ENCODE results near the gene NOL6.

Gene NOL6

DNA sequence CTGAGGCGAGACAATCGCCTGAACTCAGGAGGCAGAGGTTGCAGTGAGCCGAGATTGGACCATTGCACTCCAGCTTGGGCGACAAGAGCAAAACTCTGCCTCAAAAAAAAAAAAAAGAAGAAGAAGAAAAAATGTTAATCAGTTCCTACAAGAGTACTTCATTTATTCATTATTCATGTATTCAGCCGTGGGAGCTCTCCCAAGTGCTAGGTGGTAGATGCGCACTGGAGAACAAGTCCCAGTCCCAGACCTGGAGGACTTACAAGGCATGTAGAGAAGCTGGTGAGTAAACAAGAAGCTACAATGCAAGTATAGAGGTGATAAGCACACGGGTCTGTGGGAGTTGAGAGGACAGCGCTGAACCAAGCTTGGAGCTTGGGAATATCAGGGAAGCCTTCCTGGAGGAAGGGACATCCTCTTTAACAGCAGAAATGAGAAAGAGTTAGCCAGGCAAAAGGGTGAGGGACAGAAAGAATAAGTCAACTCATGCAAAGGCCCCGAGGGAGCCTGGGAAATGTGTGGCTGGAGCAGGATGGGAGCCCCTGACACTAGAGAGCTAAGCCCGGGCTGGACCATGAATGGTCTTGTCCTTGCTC is 53.9 kb downstream of the NOL6 start:
- ChIA-PET POLR2A (no interaction called here), CTCF (interaction anchor here (0.9 to 1.0 kb wide), 2 partner anchors 13 to 34 kb away, joined by 3 to 4 read pairs; no protein-coding TSS in a partner anchor)
- DNase-seq (ENCODE audit: low read depth, low spot score) = no peak
- TF ChIP-seq, protein P1, sequence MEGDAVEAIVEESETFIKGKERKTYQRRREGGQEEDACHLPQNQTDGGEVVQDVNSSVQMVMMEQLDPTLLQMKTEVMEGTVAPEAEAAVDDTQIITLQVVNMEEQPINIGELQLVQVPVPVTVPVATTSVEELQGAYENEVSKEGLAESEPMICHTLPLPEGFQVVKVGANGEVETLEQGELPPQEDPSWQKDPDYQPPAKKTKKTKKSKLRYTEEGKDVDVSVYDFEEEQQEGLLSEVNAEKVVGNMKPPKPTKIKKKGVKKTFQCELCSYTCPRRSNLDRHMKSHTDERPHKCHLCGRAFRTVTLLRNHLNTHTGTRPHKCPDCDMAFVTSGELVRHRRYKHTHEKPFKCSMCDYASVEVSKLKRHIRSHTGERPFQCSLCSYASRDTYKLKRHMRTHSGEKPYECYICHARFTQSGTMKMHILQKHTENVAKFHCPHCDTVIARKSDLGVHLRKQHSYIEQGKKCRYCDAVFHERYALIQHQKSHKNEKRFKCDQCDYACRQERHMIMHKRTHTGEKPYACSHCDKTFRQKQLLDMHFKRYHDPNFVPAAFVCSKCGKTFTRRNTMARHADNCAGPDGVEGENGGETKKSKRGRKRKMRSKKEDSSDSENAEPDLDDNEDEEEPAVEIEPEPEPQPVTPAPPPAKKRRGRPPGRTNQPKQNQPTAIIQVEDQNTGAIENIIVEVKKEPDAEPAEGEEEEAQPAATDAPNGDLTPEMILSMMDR (IDR thresholded peaks at IDR 0.05; ENCODE audit: insufficient read depth, low read length, missing control alignments) = no peak
- no peak overlapping the region for H3K4me3 ChIP-seq (ENCODE audit: low read depth, low read length)

DNA sequence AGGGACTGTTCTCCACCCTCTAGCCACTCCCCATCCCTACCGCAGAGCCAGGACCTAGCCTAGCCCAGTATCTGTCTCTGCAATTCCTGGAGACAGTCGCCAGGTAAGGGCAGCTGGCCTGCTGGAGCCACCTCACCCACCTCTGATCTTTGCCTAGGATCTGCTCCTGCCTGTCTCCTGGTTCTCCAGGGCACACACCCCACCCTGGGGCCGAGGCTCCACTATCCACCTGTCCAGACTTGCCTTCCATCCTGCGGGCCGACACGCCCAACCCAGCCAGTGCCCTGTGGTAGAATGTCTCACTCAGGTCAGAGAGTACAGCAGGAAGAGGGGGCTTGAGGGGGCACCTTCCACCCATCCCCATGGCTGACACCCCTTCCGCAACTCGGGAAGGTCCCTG is 55.6 kb downstream of the NOL6 start:
- ChIA-PET POLR2A (no interaction called here), CTCF (interaction anchor here (0.6 to 6.2 kb wide), 9 partner anchors 8 to 304 kb away, joined by 3 to 46 read pairs (median 3); partner anchors contain the start of genes AQP3 and AQP7)
- no peak overlapping the region for H3K4me3 ChIP-seq (ENCODE audit: low read depth, low read length)
- DNase-seq (ENCODE audit: low read depth, low spot score) = no peak
- TF ChIP-seq, protein P1 (IDR thresholded peaks at IDR 0.05; ENCODE audit: insufficient read depth, low read length, missing control alignments) = no peak

DNA sequence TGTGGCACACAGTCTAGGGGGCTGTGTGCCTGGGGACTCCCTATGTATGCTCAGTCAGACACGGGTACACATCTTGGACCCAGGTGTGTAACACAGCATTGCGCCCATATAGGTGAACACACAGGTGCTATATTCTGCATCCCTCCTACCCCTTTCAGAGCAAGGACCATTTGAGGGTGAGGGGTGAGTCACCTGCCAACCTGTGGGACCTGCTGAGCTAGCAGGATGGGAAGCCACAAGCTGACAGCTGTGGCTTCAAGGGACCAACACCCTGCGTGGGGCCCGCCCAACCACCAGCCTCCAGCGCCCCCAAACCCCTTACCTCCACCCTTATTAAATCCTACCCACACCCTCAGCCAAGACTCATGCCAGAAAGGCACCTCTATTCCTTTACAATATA is 56.7 kb downstream of the NOL6 start:
- TF ChIP-seq, protein P1 (IDR thresholded peaks at IDR 0.05; ENCODE audit: insufficient read depth, low read length, missing control alignments) = no peak
- no peak overlapping the region for H3K4me3 ChIP-seq (ENCODE audit: low read depth, low read length)
- DNase-seq (ENCODE audit: low read depth, low spot score) = no peak
- POLR2A ChIA-PET = no interaction called here
- CTCF ChIA-PET = interaction anchor here (1.7 to 6.2 kb wide), 10 partner anchors 8 to 131 kb away, joined by 4 to 51 read pairs (median 32); partner anchors contain the start of genes AQP3 and AQP7

DNA sequence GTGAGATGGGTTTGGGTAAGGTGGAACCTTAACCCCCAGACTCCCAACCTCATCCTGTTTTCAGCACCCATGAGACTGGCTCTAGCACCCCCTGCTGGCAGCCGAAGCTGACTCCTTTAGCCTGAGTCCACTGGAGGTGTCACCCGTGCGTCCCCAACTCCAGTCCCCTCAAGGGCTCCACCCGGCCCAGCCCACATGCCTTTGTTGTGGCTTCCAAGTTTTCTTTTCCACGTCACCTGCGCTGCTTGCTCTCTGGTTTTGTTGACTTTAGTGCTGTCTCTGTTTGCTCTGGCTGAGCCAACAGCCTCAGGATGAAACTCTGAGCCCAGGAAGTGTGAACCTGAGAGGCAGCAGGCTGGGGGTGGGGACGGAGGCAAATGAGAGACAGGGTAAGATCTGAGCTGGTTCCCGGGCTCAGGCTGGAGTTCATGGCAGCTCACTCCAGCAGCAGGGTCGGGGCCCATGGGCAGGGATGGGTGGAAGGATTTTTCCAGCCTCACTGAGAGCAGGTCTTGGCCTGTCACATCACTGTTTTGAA is 58.2 kb downstream of the NOL6 start:
- DNase-seq (ENCODE audit: low read depth, low spot score) = no peak
- ChIA-PET POLR2A (no interaction called here), CTCF (interaction anchor here (0.8 to 6.2 kb wide), 25 partner anchors 9 to 143 kb away, joined by 3 to 51 read pairs (median 6); partner anchors contain the start of genes AQP3 and AQP7)
- TF ChIP-seq, protein P1 (IDR thresholded peaks at IDR 0.05; ENCODE audit: insufficient read depth, low read length, missing control alignments) = peak; percentile 75
- no peak overlapping the region for H3K4me3 ChIP-seq (ENCODE audit: low read depth, low read length)

DNA sequence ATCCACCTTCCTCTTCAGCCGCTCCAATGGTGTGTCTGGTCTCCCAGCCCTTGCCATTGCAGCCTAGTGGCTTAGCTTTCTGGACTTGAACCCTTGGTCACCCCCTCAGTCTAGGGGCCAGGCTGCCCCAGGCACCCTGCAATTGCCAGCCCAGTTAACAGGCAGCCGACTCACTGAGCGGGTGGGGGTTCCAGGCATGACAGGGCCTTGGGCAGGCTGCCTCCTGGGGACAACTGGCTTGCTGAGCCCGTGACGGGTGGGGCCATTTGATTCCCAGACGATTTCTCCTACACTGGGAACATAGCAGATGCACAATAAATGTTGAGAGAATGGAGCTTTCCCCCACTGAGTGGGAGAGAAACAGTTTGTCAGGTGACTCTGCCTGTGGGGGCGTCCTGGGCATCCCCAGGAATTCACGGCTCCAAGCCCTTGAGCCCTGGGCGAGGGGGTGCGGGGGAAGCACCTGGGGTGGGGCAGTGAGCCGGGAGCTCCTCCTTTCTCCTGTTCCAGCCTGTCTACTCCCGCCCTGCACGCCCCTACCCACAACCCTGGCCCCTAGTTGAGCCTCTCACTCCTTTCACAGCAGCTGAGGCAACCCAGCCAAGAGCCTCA is 58.7 kb downstream of the NOL6 start:
- H3K4me3 ChIP-seq (ENCODE audit: low read depth, low read length) = no peak overlapping the region
- POLR2A ChIA-PET = no interaction called here
- CTCF ChIA-PET = interaction anchor here (0.8 to 6.2 kb wide), 23 partner anchors 8 to 142 kb away, joined by 3 to 51 read pairs (median 6); partner anchors contain the start of genes AQP3 and AQP7
- no peak for DNase-seq (ENCODE audit: low read depth, low spot score)
- TF ChIP-seq, protein P1 (IDR thresholded peaks at IDR 0.05; ENCODE audit: insufficient read depth, low read length, missing control alignments) = no peak

DNA sequence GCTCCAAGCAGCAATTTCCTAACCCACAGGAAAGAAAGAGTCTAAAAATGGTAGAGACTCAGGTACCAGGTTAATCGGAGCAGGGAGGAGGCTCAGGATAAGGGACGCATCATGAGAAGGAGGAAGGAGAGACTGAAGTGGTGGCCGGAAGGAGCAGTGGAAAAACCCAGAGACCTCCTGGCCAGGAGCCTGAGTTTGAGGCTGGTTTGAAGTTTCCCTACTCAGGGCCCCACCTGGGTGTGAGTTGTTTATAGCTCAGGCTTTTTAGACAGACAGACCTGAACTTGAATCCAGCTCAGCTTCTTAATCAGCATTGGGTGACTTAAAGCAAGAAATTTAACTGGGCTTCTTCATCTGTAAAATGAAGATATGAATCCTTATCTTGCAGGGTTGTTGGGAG is 59.5 kb downstream of the NOL6 start:
- H3K4me3 ChIP-seq (ENCODE audit: low read depth, low read length) = no peak overlapping the region
- ChIA-PET CTCF (interaction anchor here (0.5 to 6.2 kb wide), 15 partner anchors 10 to 316 kb away, joined by 3 to 51 read pairs (median 6); partner anchors contain the start of genes AQP3 and AQP7), POLR2A (no interaction called here)
- no peak for DNase-seq (ENCODE audit: low read depth, low spot score)
- TF ChIP-seq, protein P1 (IDR thresholded peaks at IDR 0.05; ENCODE audit: insufficient read depth, low read length, missing control alignments) = no peak
